ENCODE measurements around the gene DRAM2. TPM values are rescaled to one million over a fixed set of nuclear protein-coding genes. Genes with fewer than 3 reads are reported as not detected.
"Not testable (repeated sequence)": the region's sequence is repeated elsewhere in the genome, so short reads cannot be mapped to it uniquely, and the experiment has no call there.

DRAM2 gene
- total RNA-seq, 1 donor from 2014 or later: 39.7 TPM

DNA sequence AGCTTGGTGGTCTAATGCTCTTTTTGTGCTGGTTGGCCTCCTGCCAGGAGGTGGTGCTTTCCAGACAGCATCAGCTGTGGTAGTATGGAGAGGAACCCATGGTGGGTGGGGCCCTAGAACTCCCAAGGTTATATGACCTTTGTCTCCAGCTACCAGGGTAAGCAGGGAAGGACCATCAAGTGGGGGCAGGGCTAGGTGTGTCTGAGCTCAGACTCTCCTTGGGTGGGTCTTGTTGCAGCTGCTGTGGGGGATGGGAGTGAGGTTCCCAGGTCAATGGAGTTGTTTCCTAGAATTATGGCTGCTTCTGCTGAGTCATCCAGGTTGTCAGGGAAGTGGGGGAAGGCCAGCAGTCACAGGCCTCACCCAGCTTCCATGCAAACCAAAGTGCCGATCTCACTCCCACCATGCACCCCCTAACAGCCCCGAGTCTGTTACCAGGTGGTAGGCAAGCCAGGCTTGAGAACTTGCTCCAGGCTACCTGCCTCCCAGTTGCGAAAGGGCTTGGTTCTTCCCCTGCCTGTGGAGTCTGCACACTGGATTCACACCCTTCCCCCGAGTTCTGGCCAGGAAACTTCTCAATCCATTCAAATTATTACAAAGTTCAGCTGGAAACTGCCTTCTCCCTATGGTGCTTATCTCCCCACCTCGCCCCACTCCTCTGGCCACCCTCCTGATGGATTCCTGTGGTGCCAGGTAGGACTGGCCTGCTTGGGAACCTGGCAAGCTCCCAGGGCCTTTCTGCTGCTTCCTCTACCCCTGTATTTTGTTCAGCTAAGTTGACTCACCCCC is 37.8 kb downstream of the DRAM2 start:
- H3K36me3 Mint-ChIP-seq (ENCODE audit: unreplicated experiment): peaks cover 39% of the 10 kb centered on the region
- no peaks in the 10 kb centered on the region for H3K27me3 Mint-ChIP-seq (ENCODE audit: unreplicated experiment)
- no peak overlapping the region for H3K4me3 Mint-ChIP-seq (ENCODE audit: unreplicated experiment)
- TF ChIP-seq, protein P1, sequence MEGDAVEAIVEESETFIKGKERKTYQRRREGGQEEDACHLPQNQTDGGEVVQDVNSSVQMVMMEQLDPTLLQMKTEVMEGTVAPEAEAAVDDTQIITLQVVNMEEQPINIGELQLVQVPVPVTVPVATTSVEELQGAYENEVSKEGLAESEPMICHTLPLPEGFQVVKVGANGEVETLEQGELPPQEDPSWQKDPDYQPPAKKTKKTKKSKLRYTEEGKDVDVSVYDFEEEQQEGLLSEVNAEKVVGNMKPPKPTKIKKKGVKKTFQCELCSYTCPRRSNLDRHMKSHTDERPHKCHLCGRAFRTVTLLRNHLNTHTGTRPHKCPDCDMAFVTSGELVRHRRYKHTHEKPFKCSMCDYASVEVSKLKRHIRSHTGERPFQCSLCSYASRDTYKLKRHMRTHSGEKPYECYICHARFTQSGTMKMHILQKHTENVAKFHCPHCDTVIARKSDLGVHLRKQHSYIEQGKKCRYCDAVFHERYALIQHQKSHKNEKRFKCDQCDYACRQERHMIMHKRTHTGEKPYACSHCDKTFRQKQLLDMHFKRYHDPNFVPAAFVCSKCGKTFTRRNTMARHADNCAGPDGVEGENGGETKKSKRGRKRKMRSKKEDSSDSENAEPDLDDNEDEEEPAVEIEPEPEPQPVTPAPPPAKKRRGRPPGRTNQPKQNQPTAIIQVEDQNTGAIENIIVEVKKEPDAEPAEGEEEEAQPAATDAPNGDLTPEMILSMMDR (IDR thresholded peaks at IDR 0.05; ENCODE audit: partially characterized antibody, unreplicated experiment): no peak
- no peaks in the 10 kb centered on the region for H3K4me1 Mint-ChIP-seq (ENCODE audit: low read depth, unreplicated experiment)
- peaks cover 10% of the 10 kb centered on the region for H3K9me3 Mint-ChIP-seq (ENCODE audit: unreplicated experiment)
- H3K27ac Mint-ChIP-seq (ENCODE audit: unreplicated experiment): no peak overlapping the region
- DNase-seq: no peak

DNA sequence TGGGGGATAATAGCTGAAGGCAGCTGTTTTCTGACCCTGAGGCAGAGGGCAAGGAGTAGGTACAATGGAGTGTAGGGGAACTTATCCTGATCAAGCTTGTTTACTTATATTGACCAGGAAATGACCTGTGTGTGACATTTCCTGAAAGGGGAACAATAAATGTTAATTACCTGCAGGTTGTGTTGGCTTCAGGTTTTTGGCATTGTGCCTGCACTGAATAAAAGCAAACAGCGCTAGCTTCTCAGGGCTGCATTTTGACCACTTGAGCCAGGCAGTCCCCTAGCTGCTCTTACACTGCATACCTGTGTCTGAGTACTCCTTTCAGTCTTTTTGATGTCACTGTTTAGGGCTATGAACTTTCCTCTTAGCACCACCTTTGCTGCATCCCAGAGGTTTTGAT is 40.6 kb downstream of the DRAM2 start:
- Mint-ChIP-seq H3K27me3 (ENCODE audit: unreplicated experiment) (peaks cover 3% of the 10 kb centered on the region), H3K27ac (ENCODE audit: unreplicated experiment) (no peak overlapping the region), H3K4me1 (ENCODE audit: low read depth, unreplicated experiment) (no peaks in the 10 kb centered on the region), H3K4me3 (ENCODE audit: unreplicated experiment) (no peak overlapping the region), H3K36me3 (ENCODE audit: unreplicated experiment) (peaks cover 42% of the 10 kb centered on the region), H3K9me3 (ENCODE audit: unreplicated experiment) (peaks cover 14% of the 10 kb centered on the region)
- no peak for DNase-seq
- TF ChIP-seq, protein P1 (IDR thresholded peaks at IDR 0.05; ENCODE audit: partially characterized antibody, unreplicated experiment): no peak

DNA sequence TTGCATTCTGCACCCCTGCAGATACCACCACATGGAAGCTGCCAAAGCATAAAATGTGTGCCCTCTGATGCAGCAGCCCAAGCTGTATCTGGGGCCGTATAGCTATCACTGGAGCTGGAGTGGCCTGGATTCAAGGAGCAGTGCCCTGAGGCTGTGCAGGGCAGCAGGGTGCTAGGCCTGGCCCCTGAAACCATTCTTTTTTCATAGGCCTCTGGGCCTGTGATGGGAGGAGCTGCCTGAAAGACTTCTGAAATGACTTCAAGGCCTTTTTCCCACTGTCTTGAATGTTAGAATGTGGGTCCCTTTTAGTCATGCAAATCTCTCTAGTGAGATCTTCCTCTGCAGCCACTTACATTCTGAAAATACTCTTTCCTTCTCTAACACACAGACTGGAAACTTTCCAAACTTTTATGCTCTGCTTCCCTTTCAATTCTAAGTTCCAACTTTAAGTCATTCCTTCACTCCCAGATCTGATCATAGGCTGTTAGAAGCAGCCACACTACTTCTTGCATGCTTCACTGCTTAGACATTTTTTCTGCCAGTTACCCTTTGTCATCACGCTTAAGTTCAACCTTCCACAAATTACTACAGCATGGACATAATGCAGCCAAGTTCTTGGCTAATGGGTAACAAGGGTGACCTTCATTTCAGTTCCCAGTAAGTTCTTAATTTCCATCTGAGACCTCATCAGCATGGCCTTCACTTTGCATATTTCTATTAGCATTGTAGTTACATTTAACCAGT is 42.4 kb downstream of the DRAM2 start:
- Mint-ChIP-seq H3K4me3 (ENCODE audit: unreplicated experiment) (no peak overlapping the region), H3K27ac (ENCODE audit: unreplicated experiment) (no peak overlapping the region), H3K4me1 (ENCODE audit: low read depth, unreplicated experiment) (no peaks in the 10 kb centered on the region), H3K36me3 (ENCODE audit: unreplicated experiment) (peaks cover 31% of the 10 kb centered on the region), H3K9me3 (ENCODE audit: unreplicated experiment) (peaks cover 14% of the 10 kb centered on the region), H3K27me3 (ENCODE audit: unreplicated experiment) (peaks cover 3% of the 10 kb centered on the region)
- TF ChIP-seq, protein P1 (IDR thresholded peaks at IDR 0.05; ENCODE audit: partially characterized antibody, unreplicated experiment): no peak
- no peak for DNase-seq

DNA sequence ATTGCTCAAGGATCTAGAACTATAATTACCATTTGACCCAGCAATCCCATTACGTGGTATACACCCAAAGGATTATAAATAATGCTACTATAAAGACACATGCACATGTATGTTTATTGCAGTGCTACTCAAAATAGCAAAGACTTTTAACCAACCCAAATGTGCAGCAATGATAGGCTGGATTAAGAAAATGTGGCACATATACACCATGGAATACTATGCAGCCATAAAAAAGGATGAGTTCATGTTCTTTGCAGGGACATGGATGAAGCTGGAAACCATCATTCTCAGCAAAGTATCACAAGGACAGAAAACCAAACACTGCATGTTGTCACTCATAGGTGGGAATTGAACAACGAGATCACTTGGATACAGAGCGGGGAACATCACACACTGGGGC is 44.5 kb downstream of the DRAM2 start:
- DNase-seq; H3K4me1 Mint-ChIP-seq (ENCODE audit: low read depth, unreplicated experiment); H3K27me3 Mint-ChIP-seq (ENCODE audit: unreplicated experiment); H3K4me3 Mint-ChIP-seq (ENCODE audit: unreplicated experiment); H3K27ac Mint-ChIP-seq (ENCODE audit: unreplicated experiment): not testable (repeated sequence)
- H3K36me3 Mint-ChIP-seq (ENCODE audit: unreplicated experiment): peaks cover 15% of the 10 kb centered on the region
- peaks cover 16% of the 10 kb centered on the region for H3K9me3 Mint-ChIP-seq (ENCODE audit: unreplicated experiment)

DNA sequence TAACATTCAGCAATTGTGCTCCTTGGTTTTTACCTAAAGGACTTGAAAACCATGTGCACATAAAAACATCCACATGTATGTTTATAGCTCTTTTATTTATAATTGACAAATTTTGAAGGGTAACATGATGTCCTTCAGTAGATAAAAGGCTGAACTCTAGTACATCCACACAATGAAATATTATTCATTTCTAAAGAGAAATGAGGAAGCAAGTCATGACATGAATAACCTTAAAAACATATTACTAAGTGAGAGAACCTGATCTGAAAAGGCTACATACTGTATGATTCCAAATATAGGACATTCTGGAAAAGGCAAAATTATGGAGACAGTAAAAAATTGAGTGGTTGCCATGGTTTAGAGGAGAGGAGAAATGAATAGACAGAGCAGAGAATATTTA is 50.3 kb downstream of the DRAM2 start:
- no peaks in the 10 kb centered on the region for H3K36me3 Mint-ChIP-seq (ENCODE audit: unreplicated experiment)
- TF ChIP-seq, protein P1 (IDR thresholded peaks at IDR 0.05; ENCODE audit: partially characterized antibody, unreplicated experiment): no peak
- DNase-seq: no peak
- H3K4me1 Mint-ChIP-seq (ENCODE audit: low read depth, unreplicated experiment): no peaks in the 10 kb centered on the region
- no peak overlapping the region for H3K4me3 Mint-ChIP-seq (ENCODE audit: unreplicated experiment)
- no peak overlapping the region for H3K27ac Mint-ChIP-seq (ENCODE audit: unreplicated experiment)
- H3K9me3 Mint-ChIP-seq (ENCODE audit: unreplicated experiment): peaks cover 6% of the 10 kb centered on the region
- no peaks in the 10 kb centered on the region for H3K27me3 Mint-ChIP-seq (ENCODE audit: unreplicated experiment)

Measured in glutamatergic neuron (in vitro differentiated cells).